B cell (primary cell): ENCODE results near the gene GRK5. TPM values are rescaled to one million over a fixed set of nuclear protein-coding genes. Genes with fewer than 3 reads are reported as not detected.

Experiments used
- ATAC-seq: fragments of 200-7000 bp; cut with Tn5 transposase; one replicate; pipeline ENCODE4 v1.10.0; 2021; ENCODE audit warnings: low read depth, mild to moderate bottlenecking, moderate number of reproducible peaks, moderate library complexity
- CTCF ChIA-PET: fragments of 350-600 bp; sonication (Branson Sonifier 250); formaldehyde crosslinking; loops from one replicate; lab custom pipeline; 2021; ENCODE audit warnings: antibody characterized with exemption, inconsistent platforms; lab: Charles Lee
- POLR2A ChIA-PET: fragments of 350-600 bp; sonication (Branson Sonifier 250); formaldehyde crosslinking; loops from one replicate; lab custom pipeline; 2021; ENCODE audit warnings: antibody characterized with exemption; lab: Charles Lee
- DNase-seq: peaks from one replicate; pipeline ENCODE4 v3.0.0; 2013
- H2AFZ ChIP-seq: 2 replicates; pipeline ENCODE4 v1.6.1; 2012; ENCODE audit warnings: mild to moderate bottlenecking, low read depth, low read length; ENCODE audit not compliant: insufficient read depth, poor library complexity, severe bottlenecking
- H3K27ac ChIP-seq, 2 donors: 1 replicate in 1 of 2; 2 replicates in 1 of 2; pipeline ENCODE4 v1.5.1; 2012 to 2013; ENCODE audit warnings: low read length in 2 of 2, mild to moderate bottlenecking in 2 of 2, moderate library complexity in 1 of 2
- H3K27me3 ChIP-seq, 4 experiments: fragments of 200-600 bp in 1 of 4; sonication (generic) in 1 of 4; replicated peaks in 1 of 4; 1 replicate in 2 of 4; 2 replicates in 2 of 4; pipeline versions ENCODE4 v1.6.1 to v1.7.0; 2013 to 2016; ENCODE audit warnings: low read length in 3 of 4, mild to moderate bottlenecking in 2 of 4, mixed read lengths in 1 of 4, moderate library complexity in 1 of 4; ENCODE audit not compliant: insufficient read depth in 4 of 4, control insufficient read depth in 3 of 4; ENCODE audit errors: control extremely low read depth in 1 of 4
- H3K36me3 ChIP-seq, 2 experiments: replicated peaks in 1 of 2; 1 replicate in 1 of 2; 2 replicates in 1 of 2; pipeline versions ENCODE4 v1.6.1 to v1.7.1; 2013; ENCODE audit warnings: low read length in 1 of 2; ENCODE audit not compliant: insufficient read depth in 2 of 2, control insufficient read depth in 1 of 2; ENCODE audit errors: control extremely low read depth in 1 of 2, extremely low read depth in 1 of 2
- H3K4me1 ChIP-seq, 2 donors: fragments of 200-600 bp in 1 of 2; sonication (generic) in 1 of 2; 1 replicate in 1 of 2; 2 replicates in 1 of 2; pipeline versions ENCODE4 v1.5.1 to v1.6.1; 2013 to 2017; ENCODE audit warnings: low read length in 2 of 2; ENCODE audit not compliant: control insufficient read depth in 2 of 2, insufficient read depth in 2 of 2
- H3K4me2 ChIP-seq: replicated peaks from 2 replicates; pipeline ENCODE3; 2012; ENCODE audit warnings: mild to moderate bottlenecking, low read depth, low read length; ENCODE audit not compliant: poor library complexity, severe bottlenecking
- H3K4me3 ChIP-seq, 5 experiments: fragments of 200-600 bp in 1 of 5; sonication (generic) in 1 of 5; 1 replicate in 3 of 5; 2 replicates in 2 of 5; pipeline versions ENCODE4 v1.5.1 to v1.7.0; 2011 to 2016; ENCODE audit warnings: low read length in 4 of 5, mild to moderate bottlenecking in 4 of 5, low read depth in 2 of 5, control low read depth in 1 of 5, moderate library complexity in 1 of 5; ENCODE audit not compliant: insufficient read depth in 1 of 5; ENCODE audit errors: control extremely low read depth in 1 of 5, extremely low read depth in 1 of 5
- H3K79me2 ChIP-seq: fragments of 200-600 bp; sonication (generic); one replicate; pipeline ENCODE4 v1.6.0; 2016; ENCODE audit warnings: low read length; ENCODE audit not compliant: control insufficient read depth, insufficient read depth
- H3K9ac ChIP-seq: fragments of 200-600 bp; sonication (generic); 2 replicates; pipeline ENCODE4 v1.6.1; 2017; ENCODE audit warnings: mild to moderate bottlenecking, low read length, moderate library complexity
- H3K9me3 ChIP-seq, 3 donors: one replicate each; pipeline versions ENCODE4 v1.6.1 to v1.7.1; 2013; ENCODE audit warnings: low read length in 2 of 3; ENCODE audit not compliant: control insufficient read depth in 2 of 3, insufficient read depth in 1 of 3; ENCODE audit errors: control extremely low read depth in 1 of 3
- H4K20me1 ChIP-seq: 2 replicates; pipeline ENCODE4 v1.6.0; 2012; ENCODE audit warnings: mild to moderate bottlenecking, low read length; ENCODE audit not compliant: insufficient read depth, control insufficient read depth, poor library complexity, severe bottlenecking
- H3K27ac Mint-ChIP-seq: one replicate; pipeline ENCODE4 v1.8.0; 2021; ENCODE audit warnings: mixed read lengths
- H3K27me3 Mint-ChIP-seq: one replicate; pipeline ENCODE4 v1.8.0; 2021; ENCODE audit warnings: mixed read lengths
- H3K4me1 Mint-ChIP-seq: one replicate; pipeline ENCODE4 v1.8.0; 2021; ENCODE audit warnings: mixed read lengths
- H3K4me3 Mint-ChIP-seq: one replicate; pipeline ENCODE4 v1.8.0; 2021; ENCODE audit warnings: mixed read lengths
- H3K9me3 Mint-ChIP-seq: one replicate; pipeline ENCODE4 v1.8.0; 2022; ENCODE audit warnings: mixed read lengths; ENCODE audit not compliant: insufficient read depth
- EZH2 ChIP-seq: IDR thresholded peaks from 2 replicates; pipeline ENCODE4 v1.6.1; 2012; ENCODE audit warnings: borderline replicate concordance, low read depth, mild to moderate bottlenecking, moderate library complexity, low read length; ENCODE audit not compliant: insufficient read depth, poor library complexity, severe bottlenecking
- WGBS: methylation state at CpG from one replicate; pipeline ENCODE4 v1.1.5; 2013; ENCODE audit warnings: missing lambda C conversion rate; ENCODE audit not compliant: insufficient coverage; 5-methylcytosine and 5-hydroxymethylcytosine counted together
- intact Hi-C: fragments of 100-400 bp; cut with micrococcal nuclease; formaldehyde crosslinking; loops from one replicate; pipeline ENCODE4 v1.10.0; 2022
- polyA plus RNA-seq: library from polyadenylated mRNA; depleted of rRNA; stranded (reverse); fragments of >200 nt; gene quantifications from 2 replicates; pipeline ENCODE4 v1.2.3, GENCODE V29; 2012
- total RNA-seq, 2 donors: library from RNA; stranded (reverse); fragments of 120-200 nt in 1 of 2; gene quantifications; 1 replicate in 1 of 2; 2 replicates in 1 of 2; pipeline versions ENCODE4 v1.2.3 to v1.2.4, GENCODE V29; 2013 to 2022
- TF ChIP-seq, protein P1 (sequence below): fragments of 200-600 bp; IDR thresholded peaks from one replicate; pipeline ENCODE4 v1.8.0; 2022; ENCODE audit warnings: antibody characterized with exemption, mild to moderate bottlenecking

The GRK5 gene
- total and polyA plus RNA-seq, 2 donors (not counting 1 experiment from before 2014, with no cell fraction given) = 21.9 to 54.8 TPM

DNA sequence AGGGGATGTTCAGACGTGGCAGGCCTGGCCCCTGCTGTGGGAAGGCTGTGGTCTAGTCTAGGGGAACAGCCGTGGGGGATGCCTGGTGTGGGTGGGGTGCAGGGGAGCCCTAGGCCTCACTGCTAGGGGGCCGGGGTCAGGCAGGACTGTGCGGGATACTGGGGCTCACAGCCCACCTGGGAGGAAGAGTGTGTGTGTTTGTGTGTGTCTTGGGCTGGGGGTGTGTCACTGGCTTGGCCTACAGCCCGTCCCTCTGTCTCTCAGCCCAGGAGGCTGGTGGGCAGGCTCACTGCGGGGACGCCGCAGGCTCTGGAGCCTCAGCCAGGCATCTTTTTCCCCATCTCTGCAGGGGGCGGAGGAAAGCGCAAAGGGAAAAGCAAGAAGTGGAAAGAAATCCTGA, 118.8 kb downstream of the GRK5 start:
- Mint-ChIP-seq H3K4me3 (no peak overlapping the region), H3K9me3 (peaks cover 3% of the 10 kb centered on the region), H3K27me3 (no peaks in the 10 kb centered on the region), H3K4me1 (peaks cover 48% of the 10 kb centered on the region), H3K27ac (no peak overlapping the region)
- peaks cover 77% of the 10 kb centered on the region for H3K79me2 ChIP-seq
- ChIA-PET POLR2A (no interaction called here), CTCF (no interaction called here)
- TF ChIP-seq EZH2 = no peak
- TF ChIP-seq, protein P1, sequence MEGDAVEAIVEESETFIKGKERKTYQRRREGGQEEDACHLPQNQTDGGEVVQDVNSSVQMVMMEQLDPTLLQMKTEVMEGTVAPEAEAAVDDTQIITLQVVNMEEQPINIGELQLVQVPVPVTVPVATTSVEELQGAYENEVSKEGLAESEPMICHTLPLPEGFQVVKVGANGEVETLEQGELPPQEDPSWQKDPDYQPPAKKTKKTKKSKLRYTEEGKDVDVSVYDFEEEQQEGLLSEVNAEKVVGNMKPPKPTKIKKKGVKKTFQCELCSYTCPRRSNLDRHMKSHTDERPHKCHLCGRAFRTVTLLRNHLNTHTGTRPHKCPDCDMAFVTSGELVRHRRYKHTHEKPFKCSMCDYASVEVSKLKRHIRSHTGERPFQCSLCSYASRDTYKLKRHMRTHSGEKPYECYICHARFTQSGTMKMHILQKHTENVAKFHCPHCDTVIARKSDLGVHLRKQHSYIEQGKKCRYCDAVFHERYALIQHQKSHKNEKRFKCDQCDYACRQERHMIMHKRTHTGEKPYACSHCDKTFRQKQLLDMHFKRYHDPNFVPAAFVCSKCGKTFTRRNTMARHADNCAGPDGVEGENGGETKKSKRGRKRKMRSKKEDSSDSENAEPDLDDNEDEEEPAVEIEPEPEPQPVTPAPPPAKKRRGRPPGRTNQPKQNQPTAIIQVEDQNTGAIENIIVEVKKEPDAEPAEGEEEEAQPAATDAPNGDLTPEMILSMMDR = no peak
- peaks cover 61% of the 10 kb centered on the region for H4K20me1 ChIP-seq
- H3K4me3 ChIP-seq = no peak overlapping the region
- no peak overlapping the region for H3K4me2 ChIP-seq
- intact Hi-C loops = no loop called here
- H3K4me1 ChIP-seq = peaks cover 19 to 26% of the 10 kb centered on the region in 2 donors
- H3K36me3 ChIP-seq = peaks cover 0 to 23% of the 10 kb centered on the region in 2 experiments
- H3K9me3 ChIP-seq = peaks cover 0 to 6% (median 0%) of the 10 kb centered on the region in 3 donors
- WGBS = 92% methylated on average over 9 of the region's 10 CpGs
- DNase-seq (no peak), ATAC-seq (no peak)
- H3K9ac ChIP-seq = no peak overlapping the region
- no peak overlapping the region for H3K27ac ChIP-seq
- no peak overlapping the region for H2AFZ ChIP-seq
- no peaks in the 10 kb centered on the region for H3K27me3 ChIP-seq

- Histone ChIP-seq H3K27me3 (no peaks in the 10 kb centered on the region), H3K4me2 (peak overlapping the region; percentile 46), H3K9me3 (no peaks in the 10 kb centered on the region), H3K27ac (no peak overlapping the region), H3K79me2 (peaks cover 76% of the 10 kb centered on the region), H3K36me3 (peaks cover 0 to 23% of the 10 kb centered on the region in 2 experiments), H4K20me1 (peaks cover 61% of the 10 kb centered on the region), H3K9ac (no peak overlapping the region), H2AFZ (no peak overlapping the region), H3K4me3 (no peak overlapping the region), H3K4me1 (peaks cover 18 to 22% of the 10 kb centered on the region in 2 donors)
- H3K4me1 Mint-ChIP-seq = peaks cover 41% of the 10 kb centered on the region
- ATAC-seq = no peak
- ChIA-PET POLR2A (interaction anchor here (0.6 kb wide), 1 partner anchor 43 kb away, joined by 3 read pairs; no protein-coding TSS in a partner anchor), CTCF (no interaction called here)
- WGBS = 95% methylated on average over 13 of the region's 14 CpGs
- intact Hi-C loops = no loop called here
- H3K27ac Mint-ChIP-seq = no peak overlapping the region
- TF ChIP-seq EZH2 = no peak
- no peak overlapping the region for H3K4me3 Mint-ChIP-seq
- no peaks in the 10 kb centered on the region for H3K9me3 Mint-ChIP-seq
- H3K27me3 Mint-ChIP-seq = no peaks in the 10 kb centered on the region
- no peak for DNase-seq
These were observed 119.8 kb downstream of the GRK5 start for GRCh38 chr10:119327096-119327745.
